ENCODE data around the gene TIMM23B.
"Not testable (repeated sequence)": the region's sequence is repeated elsewhere in the genome, so short reads cannot be mapped to it uniquely, and the experiment has no call there.

Gene TIMM23B

GRCh38 chr10:49943607-49944006 lies 1.8 kb downstream of the TIMM23B start:
- Mint-ChIP-seq H3K27ac (peak overlapping the region in 1 of 2 donors; percentile 98), H3K4me3 (peak overlapping the region in 1 of 2 donors; percentile 95), H3K4me1 (ENCODE audit: low read depth in 2 of 2) (peaks cover 26 to 36% of the 10 kb centered on the region in 2 donors), H3K36me3 (ENCODE audit: insufficient read depth) (peaks cover 22% of the 10 kb centered on the region)
- H3K27me3 Mint-ChIP-seq; H3K9me3 Mint-ChIP-seq; DNase-seq; ATAC-seq (replicated peaks): not testable (repeated sequence)

- not testable (repeated sequence) for DNase-seq; H3K27me3 Mint-ChIP-seq; H3K9me3 Mint-ChIP-seq; H3K27ac Mint-ChIP-seq; H3K4me3 Mint-ChIP-seq; ATAC-seq (replicated peaks); H3K4me1 Mint-ChIP-seq (ENCODE audit: low read depth in 2 of 2)
- peaks cover 26% of the 10 kb centered on the region for H3K36me3 Mint-ChIP-seq (ENCODE audit: insufficient read depth)
Observed at GRCh38 chr10:49948142-49948541, 6.3 kb downstream of the TIMM23B start.

GRCh38 chr10:49948737-49949136 lies 6.9 kb downstream of the TIMM23B start:
- H3K27ac Mint-ChIP-seq; ATAC-seq (replicated peaks); DNase-seq; H3K4me1 Mint-ChIP-seq (ENCODE audit: low read depth in 2 of 2); H3K9me3 Mint-ChIP-seq; H3K4me3 Mint-ChIP-seq; H3K27me3 Mint-ChIP-seq: not testable (repeated sequence)
- peaks cover 25% of the 10 kb centered on the region for H3K36me3 Mint-ChIP-seq (ENCODE audit: insufficient read depth)

- H3K4me1 Mint-ChIP-seq (ENCODE audit: low read depth in 2 of 2); DNase-seq; H3K9me3 Mint-ChIP-seq; H3K4me3 Mint-ChIP-seq; H3K27ac Mint-ChIP-seq; H3K27me3 Mint-ChIP-seq; ATAC-seq (replicated peaks): not testable (repeated sequence)
- peaks cover 33% of the 10 kb centered on the region for H3K36me3 Mint-ChIP-seq (ENCODE audit: insufficient read depth)
Observed at GRCh38 chr10:49952006-49952405, 10.2 kb downstream of the TIMM23B start.

GRCh38 chr10:49953122-49953521 lies 11.3 kb downstream of the TIMM23B start:
- ATAC-seq (replicated peaks): peak; percentile 33
- DNase-seq; H3K4me1 Mint-ChIP-seq (ENCODE audit: low read depth in 2 of 2); H3K27ac Mint-ChIP-seq; H3K27me3 Mint-ChIP-seq; H3K9me3 Mint-ChIP-seq; H3K4me3 Mint-ChIP-seq: not testable (repeated sequence)
- H3K36me3 Mint-ChIP-seq (ENCODE audit: insufficient read depth): peaks cover 25% of the 10 kb centered on the region

GRCh38 chr10:49970331-49970857 lies 28.5 kb downstream of the TIMM23B start:
- not testable (repeated sequence) for H3K27me3 Mint-ChIP-seq; H3K27ac Mint-ChIP-seq; H3K9me3 Mint-ChIP-seq; H3K4me3 Mint-ChIP-seq; DNase-seq; ATAC-seq (replicated peaks); H3K4me1 Mint-ChIP-seq (ENCODE audit: low read depth in 2 of 2)
- peaks cover 12% of the 10 kb centered on the region for H3K36me3 Mint-ChIP-seq (ENCODE audit: insufficient read depth)

- H3K27ac Mint-ChIP-seq; H3K27me3 Mint-ChIP-seq; DNase-seq; ATAC-seq (replicated peaks); H3K4me1 Mint-ChIP-seq (ENCODE audit: low read depth in 2 of 2); H3K4me3 Mint-ChIP-seq; H3K9me3 Mint-ChIP-seq: not testable (repeated sequence)
- H3K36me3 Mint-ChIP-seq (ENCODE audit: insufficient read depth): peaks cover 11% of the 10 kb centered on the region
Observed at GRCh38 chr10:49971466-49971865, 29.6 kb downstream of the TIMM23B start.

GRCh38 chr10:49972094-49972493 lies 30.2 kb downstream of the TIMM23B start:
- peaks cover 11% of the 10 kb centered on the region for H3K36me3 Mint-ChIP-seq (ENCODE audit: insufficient read depth)
- not testable (repeated sequence) for H3K27ac Mint-ChIP-seq; ATAC-seq (replicated peaks); H3K27me3 Mint-ChIP-seq; H3K4me1 Mint-ChIP-seq (ENCODE audit: low read depth in 2 of 2); H3K4me3 Mint-ChIP-seq; H3K9me3 Mint-ChIP-seq; DNase-seq

- not testable (repeated sequence) for H3K4me1 Mint-ChIP-seq (ENCODE audit: low read depth in 2 of 2); H3K36me3 Mint-ChIP-seq (ENCODE audit: insufficient read depth); ATAC-seq (replicated peaks); DNase-seq; H3K27me3 Mint-ChIP-seq; H3K4me3 Mint-ChIP-seq; H3K9me3 Mint-ChIP-seq; H3K27ac Mint-ChIP-seq
Observed at GRCh38 chr10:49977756-49978155, 35.9 kb downstream of the TIMM23B start.

- not testable (repeated sequence) for ATAC-seq (replicated peaks); H3K9me3 Mint-ChIP-seq; H3K27me3 Mint-ChIP-seq; DNase-seq; H3K27ac Mint-ChIP-seq; H3K36me3 Mint-ChIP-seq (ENCODE audit: insufficient read depth); H3K4me3 Mint-ChIP-seq; H3K4me1 Mint-ChIP-seq (ENCODE audit: low read depth in 2 of 2)
Observed at GRCh38 chr10:49987207-49987606, 45.4 kb downstream of the TIMM23B start.

GRCh38 chr10:49988376-49988775 lies 46.5 kb downstream of the TIMM23B start, which contains the start of gene AGAP6:
Gene AGAP6 (plus strand): TSS chr10:49988406. CDS start chr10:49988716, 310 bp downstream.
- not testable (repeated sequence) for H3K4me3 Mint-ChIP-seq; H3K4me1 Mint-ChIP-seq (ENCODE audit: low read depth in 2 of 2); H3K27me3 Mint-ChIP-seq; H3K9me3 Mint-ChIP-seq; DNase-seq; ATAC-seq (replicated peaks)
- peak within 1 kb of the TSS in 1 of 2 donors; percentile 84 for H3K27ac Mint-ChIP-seq
- H3K36me3 Mint-ChIP-seq (ENCODE audit: insufficient read depth): peaks cover 12% of the 10 kb centered on the region

- H3K27ac Mint-ChIP-seq; H3K4me3 Mint-ChIP-seq; ATAC-seq (replicated peaks); H3K9me3 Mint-ChIP-seq; DNase-seq; H3K4me1 Mint-ChIP-seq (ENCODE audit: low read depth in 2 of 2); H3K27me3 Mint-ChIP-seq: not testable (repeated sequence)
- peaks cover 13% of the 10 kb centered on the region for H3K36me3 Mint-ChIP-seq (ENCODE audit: insufficient read depth)
Observed at GRCh38 chr10:49995321-49995720, 53.5 kb downstream of the TIMM23B start.

GRCh38 chr10:50014024-50014423 lies 72.2 kb downstream of the TIMM23B start:
- H3K4me3 Mint-ChIP-seq; H3K9me3 Mint-ChIP-seq; H3K36me3 Mint-ChIP-seq (ENCODE audit: insufficient read depth); H3K4me1 Mint-ChIP-seq (ENCODE audit: low read depth in 2 of 2); DNase-seq; H3K27ac Mint-ChIP-seq; H3K27me3 Mint-ChIP-seq; ATAC-seq (replicated peaks): not testable (repeated sequence)

GRCh38 chr10:50015596-50016220 lies 73.9 kb downstream of the TIMM23B start:
- not testable (repeated sequence) for H3K36me3 Mint-ChIP-seq (ENCODE audit: insufficient read depth); DNase-seq; H3K27me3 Mint-ChIP-seq; H3K4me3 Mint-ChIP-seq; H3K4me1 Mint-ChIP-seq (ENCODE audit: low read depth in 2 of 2); ATAC-seq (replicated peaks); H3K9me3 Mint-ChIP-seq; H3K27ac Mint-ChIP-seq

Measured in effector memory CD8-positive, alpha-beta T cell (primary cell).